ENCODE data around the gene CYTH4. TPM values are rescaled to one million over a fixed set of nuclear protein-coding genes. Genes with fewer than 3 reads are reported as not detected.

The CYTH4 gene
- total RNA-seq, 1 experiment from 2014 or later, result not detected

DNA sequence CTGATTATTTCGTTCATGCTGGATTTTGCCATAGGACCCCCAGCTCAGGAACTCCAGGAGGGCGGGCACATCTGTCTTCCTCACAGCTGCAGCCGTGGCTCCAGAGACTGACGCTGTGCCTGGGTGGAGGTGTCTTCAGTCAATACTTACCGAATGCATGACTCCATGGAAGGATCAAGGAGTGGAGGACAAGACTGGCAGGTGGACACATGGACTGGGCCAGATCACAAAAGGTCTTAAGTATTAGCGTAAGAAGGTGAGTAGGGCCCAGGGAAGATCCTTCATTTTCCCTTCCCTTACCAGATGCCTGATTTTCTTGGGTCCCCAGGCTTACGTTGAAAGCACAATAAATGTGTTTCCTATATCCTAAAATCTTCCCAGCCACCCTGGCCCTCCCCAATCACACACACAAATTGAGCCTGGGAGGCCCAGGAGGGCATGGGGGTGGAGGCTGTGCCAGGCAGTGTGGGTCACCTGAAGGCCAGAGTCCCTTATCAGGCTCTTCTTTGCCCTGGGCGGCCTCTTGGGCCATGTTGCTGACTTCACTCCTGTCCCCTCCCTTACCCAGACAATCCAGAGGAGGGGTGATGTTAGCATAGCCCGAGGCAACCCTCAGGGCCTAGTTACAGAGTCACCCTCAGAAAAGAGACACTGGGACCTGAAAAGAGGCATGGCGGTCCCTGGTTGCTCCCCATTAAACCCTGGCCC is 56.4 kb downstream of the CYTH4 start:
- Mint-ChIP-seq H3K36me3 (ENCODE audit: insufficient read depth, unreplicated experiment) (no peaks in the 10 kb centered on the region), H3K27me3 (ENCODE audit: insufficient read depth, unreplicated experiment) (no peaks in the 10 kb centered on the region), H3K4me3 (ENCODE audit: unreplicated experiment) (no peak overlapping the region), H3K9me3 (ENCODE audit: unreplicated experiment) (no peaks in the 10 kb centered on the region), H3K4me1 (ENCODE audit: insufficient read depth, unreplicated experiment) (peaks cover 24% of the 10 kb centered on the region), H3K27ac (ENCODE audit: low read depth, unreplicated experiment) (no peak overlapping the region)
- intact Hi-C loops (cut with micrococcal nuclease), result no loop called here
- TF ChIP-seq, protein P1, sequence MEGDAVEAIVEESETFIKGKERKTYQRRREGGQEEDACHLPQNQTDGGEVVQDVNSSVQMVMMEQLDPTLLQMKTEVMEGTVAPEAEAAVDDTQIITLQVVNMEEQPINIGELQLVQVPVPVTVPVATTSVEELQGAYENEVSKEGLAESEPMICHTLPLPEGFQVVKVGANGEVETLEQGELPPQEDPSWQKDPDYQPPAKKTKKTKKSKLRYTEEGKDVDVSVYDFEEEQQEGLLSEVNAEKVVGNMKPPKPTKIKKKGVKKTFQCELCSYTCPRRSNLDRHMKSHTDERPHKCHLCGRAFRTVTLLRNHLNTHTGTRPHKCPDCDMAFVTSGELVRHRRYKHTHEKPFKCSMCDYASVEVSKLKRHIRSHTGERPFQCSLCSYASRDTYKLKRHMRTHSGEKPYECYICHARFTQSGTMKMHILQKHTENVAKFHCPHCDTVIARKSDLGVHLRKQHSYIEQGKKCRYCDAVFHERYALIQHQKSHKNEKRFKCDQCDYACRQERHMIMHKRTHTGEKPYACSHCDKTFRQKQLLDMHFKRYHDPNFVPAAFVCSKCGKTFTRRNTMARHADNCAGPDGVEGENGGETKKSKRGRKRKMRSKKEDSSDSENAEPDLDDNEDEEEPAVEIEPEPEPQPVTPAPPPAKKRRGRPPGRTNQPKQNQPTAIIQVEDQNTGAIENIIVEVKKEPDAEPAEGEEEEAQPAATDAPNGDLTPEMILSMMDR (IDR thresholded peaks at IDR 0.05; ENCODE audit: unreplicated experiment), result no peak
- POLR2A ChIA-PET, result no interaction called here
- BruUV-seq (replicated peaks), result no TSS peak
- CTCF ChIA-PET, result interaction anchor here (0.7 to 1.2 kb wide), 2 partner anchors 22 to 82 kb away, joined by 3 to 7 read pairs; no protein-coding TSS in a partner anchor
- DNase-seq (ENCODE audit: unreplicated experiment), result no peak

DNA sequence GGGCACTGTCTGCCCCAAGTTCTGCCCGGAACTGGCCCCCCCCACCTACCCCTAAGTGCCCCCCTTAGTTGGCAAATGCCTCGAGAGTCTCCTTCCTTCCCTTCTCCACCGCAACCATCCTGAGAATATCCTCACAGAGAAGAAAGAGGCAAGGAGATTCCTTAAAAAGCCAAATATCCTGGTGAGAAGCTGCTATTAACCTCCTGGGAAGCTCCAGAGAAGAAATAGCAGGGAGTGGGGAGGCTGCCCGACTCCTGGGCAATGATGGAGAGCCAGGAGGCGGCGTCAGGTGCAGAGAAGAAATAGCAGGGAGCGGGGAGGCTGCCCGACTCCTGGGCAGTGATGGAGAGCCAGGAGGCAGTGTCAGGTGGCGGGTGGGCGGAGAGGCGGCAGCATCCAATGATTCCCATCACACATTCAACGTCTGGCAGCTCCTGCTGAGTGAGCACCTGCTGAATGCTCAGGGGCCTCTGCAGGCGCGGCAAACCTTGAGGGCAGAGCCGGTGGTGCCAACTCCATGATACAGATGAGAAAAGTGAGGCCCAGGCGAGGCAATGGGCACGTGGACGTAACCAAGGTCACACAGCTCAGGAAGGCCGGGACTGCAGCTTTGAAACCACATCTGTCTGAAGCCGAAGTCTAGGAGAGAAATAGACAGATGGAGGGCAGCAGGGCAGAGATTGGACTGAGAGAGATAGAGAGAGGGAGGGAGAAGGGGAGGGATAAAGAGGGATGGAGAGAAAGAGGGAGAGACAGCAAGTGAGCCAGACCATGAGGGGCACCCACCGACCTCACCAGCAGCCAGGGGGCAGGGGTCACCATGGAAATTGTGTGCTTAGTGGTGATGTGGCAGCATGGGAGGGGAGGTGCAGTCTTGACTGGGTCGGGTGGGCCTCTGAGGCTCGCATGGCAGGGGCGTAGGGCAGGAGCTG is 58.3 kb downstream of the CYTH4 start:
- H3K27me3 Mint-ChIP-seq (ENCODE audit: insufficient read depth, unreplicated experiment), result no peaks in the 10 kb centered on the region
- no peak overlapping the region for H3K4me3 Mint-ChIP-seq (ENCODE audit: unreplicated experiment)
- ChIA-PET POLR2A (interaction anchor here (1.0 kb wide), 1 partner anchor 13 kb away, joined by 3 read pairs; no protein-coding TSS in a partner anchor), CTCF (interaction anchor here (0.7 to 1.3 kb wide), 2 partner anchors 143 to 199 kb away, joined by 3 to 4 read pairs; no protein-coding TSS in a partner anchor)
- no TSS peak for BruUV-seq (replicated peaks)
- DNase-seq (ENCODE audit: unreplicated experiment), result no peak
- H3K9me3 Mint-ChIP-seq (ENCODE audit: unreplicated experiment), result no peaks in the 10 kb centered on the region
- peaks cover 25% of the 10 kb centered on the region for H3K4me1 Mint-ChIP-seq (ENCODE audit: insufficient read depth, unreplicated experiment)
- TF ChIP-seq, protein P1 (IDR thresholded peaks at IDR 0.05; ENCODE audit: unreplicated experiment), result no peak
- peaks cover 7% of the 10 kb centered on the region for H3K36me3 Mint-ChIP-seq (ENCODE audit: insufficient read depth, unreplicated experiment)
- intact Hi-C loops (cut with micrococcal nuclease), result no loop called here
- no peak overlapping the region for H3K27ac Mint-ChIP-seq (ENCODE audit: low read depth, unreplicated experiment)

DNA sequence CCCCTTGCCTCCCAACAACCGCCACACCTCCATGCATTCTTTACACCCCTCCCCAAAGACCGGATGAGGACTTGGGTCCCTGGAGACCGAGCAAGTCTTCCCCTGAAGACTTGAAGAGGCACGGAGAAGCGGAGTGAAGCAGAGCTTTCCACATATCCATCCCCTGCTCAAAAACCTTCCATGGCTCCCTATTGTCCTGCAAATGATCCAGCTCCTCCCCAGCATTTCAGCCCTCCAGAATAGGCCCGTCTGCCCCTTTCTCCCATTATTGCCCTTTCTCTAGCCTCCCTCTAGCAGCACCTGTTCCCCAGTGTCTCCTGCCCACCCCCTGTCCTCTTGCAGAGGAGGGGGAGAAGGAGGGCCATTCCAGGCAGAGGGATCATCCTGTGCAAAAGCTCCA is 59.8 kb downstream of the CYTH4 start:
- Mint-ChIP-seq H3K9me3 (ENCODE audit: unreplicated experiment) (no peaks in the 10 kb centered on the region), H3K36me3 (ENCODE audit: insufficient read depth, unreplicated experiment) (peaks cover 7% of the 10 kb centered on the region), H3K27me3 (ENCODE audit: insufficient read depth, unreplicated experiment) (no peaks in the 10 kb centered on the region), H3K4me1 (ENCODE audit: insufficient read depth, unreplicated experiment) (peaks cover 19% of the 10 kb centered on the region), H3K27ac (ENCODE audit: low read depth, unreplicated experiment) (no peak overlapping the region), H3K4me3 (ENCODE audit: unreplicated experiment) (no peak overlapping the region)
- TF ChIP-seq, protein P1 (IDR thresholded peaks at IDR 0.05; ENCODE audit: unreplicated experiment), result no peak
- DNase-seq (ENCODE audit: unreplicated experiment), result no peak
- CTCF ChIA-PET, result no interaction called here
- intact Hi-C loops (cut with micrococcal nuclease), result no loop called here
- BruUV-seq (replicated peaks), result no TSS peak
- POLR2A ChIA-PET, result no interaction called here

DNA sequence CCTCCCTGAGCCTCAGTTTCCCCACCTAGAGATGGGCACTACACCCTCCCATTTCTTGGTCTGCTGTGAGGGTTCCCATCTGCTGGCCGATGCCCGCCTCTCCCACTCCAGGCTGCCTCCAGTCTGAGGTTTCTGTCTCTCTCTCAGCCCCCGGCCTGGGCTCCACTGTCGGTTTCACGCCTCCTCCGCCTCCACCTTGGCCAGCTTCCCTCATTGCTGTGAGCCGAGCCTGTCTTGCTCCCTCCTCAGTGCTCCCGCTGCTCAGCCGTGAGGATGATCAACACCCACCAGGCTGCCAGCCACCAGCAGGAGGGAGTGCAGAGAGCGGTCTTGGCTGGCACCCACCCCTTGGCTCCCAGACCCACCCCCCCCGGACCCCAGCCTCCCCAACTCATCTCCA is 61.0 kb downstream of the CYTH4 start:
- Mint-ChIP-seq H3K27me3 (ENCODE audit: insufficient read depth, unreplicated experiment) (no peaks in the 10 kb centered on the region), H3K36me3 (ENCODE audit: insufficient read depth, unreplicated experiment) (peaks cover 7% of the 10 kb centered on the region), H3K4me3 (ENCODE audit: unreplicated experiment) (no peak overlapping the region), H3K9me3 (ENCODE audit: unreplicated experiment) (no peaks in the 10 kb centered on the region), H3K4me1 (ENCODE audit: insufficient read depth, unreplicated experiment) (peaks cover 9% of the 10 kb centered on the region), H3K27ac (ENCODE audit: low read depth, unreplicated experiment) (no peak overlapping the region)
- intact Hi-C loops (cut with micrococcal nuclease), result no loop called here
- ChIA-PET CTCF (interaction anchor here (0.5 to 0.6 kb wide), 2 partner anchors 23 to 784 kb away, joined by 3 read pairs; no protein-coding TSS in a partner anchor), POLR2A (no interaction called here)
- no peak for DNase-seq (ENCODE audit: unreplicated experiment)
- TF ChIP-seq, protein P1 (IDR thresholded peaks at IDR 0.05; ENCODE audit: unreplicated experiment), result no peak
- BruUV-seq (replicated peaks), result no TSS peak
